Stimulated activated CD4-positive, alpha-beta T cell treated with anti-CD3 and anti-CD28 coated beads, Interleukin-12 subunit alpha, Interleukin-12 subunit beta, amount 100 ng/mL, for 4 hours (primary cell): Measurements from ENCODE around the gene NOS1AP.
"Not testable (repeated sequence)": the region's sequence is repeated elsewhere in the genome, so short reads cannot be mapped to it uniquely, and the experiment has no call there.

Experiments
- DNase-seq: peaks from one replicate; pipeline ENCODE4 v3.0.0-alpha.2; 2020

The NOS1AP gene

DNA sequence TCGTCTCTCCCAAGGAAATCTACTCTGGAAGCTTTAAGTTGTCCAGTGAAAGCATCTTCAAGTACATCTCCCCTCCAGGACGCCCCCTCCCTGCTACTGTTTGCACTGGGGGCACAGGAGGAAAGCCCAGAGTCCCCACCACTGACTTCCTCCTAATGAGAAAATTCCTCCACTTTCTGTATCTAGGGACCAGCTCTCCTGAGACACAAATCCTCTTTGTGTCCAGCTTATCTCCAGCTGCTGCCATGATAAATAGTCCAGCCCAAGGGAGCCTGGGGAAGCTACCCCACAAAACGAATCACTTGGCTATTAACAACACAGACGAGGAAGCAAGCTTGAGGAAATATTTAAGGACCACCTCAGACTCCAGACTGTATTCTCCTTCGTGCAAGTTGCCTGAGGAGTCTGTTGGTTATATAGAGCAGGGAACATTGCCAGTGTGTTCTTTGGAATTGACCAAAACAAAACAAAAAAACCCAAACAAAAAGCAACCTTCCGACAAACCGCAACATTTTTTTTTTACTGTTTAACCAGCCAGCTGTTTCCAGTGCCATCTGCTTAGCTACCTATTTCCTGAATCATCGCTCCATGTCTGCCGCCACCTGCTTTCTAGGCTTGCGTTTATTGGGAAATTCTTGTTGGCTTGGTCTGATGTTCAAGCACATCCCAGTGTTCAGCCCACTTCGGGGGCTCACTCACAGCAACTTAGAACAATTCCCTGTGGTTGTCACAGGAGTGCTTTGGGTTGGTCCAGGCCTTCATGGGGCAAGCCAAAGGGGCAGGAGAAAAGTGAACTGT is 319.7 kb downstream of the NOS1AP start:
- no peak for DNase-seq

DNA sequence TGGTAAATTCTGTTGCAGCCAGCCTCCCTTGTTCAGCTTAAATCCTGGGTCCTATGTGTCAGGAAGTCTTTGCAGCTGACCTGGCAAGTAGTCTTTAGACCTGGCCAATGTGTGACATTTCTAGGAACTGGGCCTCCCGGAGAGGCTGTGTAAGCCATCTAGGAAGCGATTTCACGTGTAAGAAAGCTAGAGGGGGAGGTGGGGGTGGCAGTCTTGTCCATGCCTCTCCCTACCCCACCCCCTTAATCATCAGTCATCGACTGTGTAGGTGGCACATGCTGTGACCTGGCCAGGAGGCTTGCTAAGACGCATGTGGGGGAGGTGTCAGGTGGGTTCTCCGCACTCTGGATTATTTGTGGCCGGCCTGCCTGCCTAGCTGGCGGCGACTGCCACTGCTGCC is 320.5 kb downstream of the NOS1AP start:
- DNase-seq, result no peak

DNA sequence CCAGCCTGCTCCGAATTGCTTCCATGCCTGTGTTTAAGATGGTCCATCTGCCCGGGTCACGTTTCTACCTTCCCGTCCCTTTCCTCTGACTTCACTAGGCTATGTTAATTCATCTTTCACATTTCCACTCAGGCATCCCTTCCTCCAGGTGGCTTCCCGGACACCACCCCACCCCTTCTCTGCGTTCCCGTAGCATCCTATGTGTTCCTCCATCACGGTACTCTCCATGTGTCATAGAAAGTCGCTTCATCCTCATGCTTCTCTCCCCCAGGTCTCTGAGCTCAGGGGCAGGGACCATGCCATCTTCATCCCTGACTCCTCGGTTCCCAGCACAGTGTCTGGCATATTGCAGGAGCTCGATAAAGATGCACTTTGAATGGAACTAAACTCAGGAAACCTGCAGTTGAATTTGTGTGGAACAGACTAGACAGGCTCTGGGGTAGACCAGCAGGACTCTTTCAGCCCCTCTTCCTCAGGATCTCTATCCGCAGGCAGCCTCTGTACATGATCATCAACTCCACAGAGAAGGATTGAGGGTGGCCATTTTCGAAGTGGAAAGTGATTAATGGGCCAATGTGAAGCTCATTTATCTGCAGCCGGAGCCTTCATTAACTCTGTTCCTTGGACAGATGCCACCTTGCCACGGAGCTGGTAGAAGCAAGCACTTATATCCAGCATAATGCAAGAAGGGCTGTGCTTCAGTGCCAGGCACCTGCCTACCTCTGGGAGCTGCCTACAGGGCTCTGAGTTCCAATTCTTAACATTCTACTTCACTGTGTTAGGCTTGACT is 321.1 kb downstream of the NOS1AP start:
- no peak for DNase-seq

DNA sequence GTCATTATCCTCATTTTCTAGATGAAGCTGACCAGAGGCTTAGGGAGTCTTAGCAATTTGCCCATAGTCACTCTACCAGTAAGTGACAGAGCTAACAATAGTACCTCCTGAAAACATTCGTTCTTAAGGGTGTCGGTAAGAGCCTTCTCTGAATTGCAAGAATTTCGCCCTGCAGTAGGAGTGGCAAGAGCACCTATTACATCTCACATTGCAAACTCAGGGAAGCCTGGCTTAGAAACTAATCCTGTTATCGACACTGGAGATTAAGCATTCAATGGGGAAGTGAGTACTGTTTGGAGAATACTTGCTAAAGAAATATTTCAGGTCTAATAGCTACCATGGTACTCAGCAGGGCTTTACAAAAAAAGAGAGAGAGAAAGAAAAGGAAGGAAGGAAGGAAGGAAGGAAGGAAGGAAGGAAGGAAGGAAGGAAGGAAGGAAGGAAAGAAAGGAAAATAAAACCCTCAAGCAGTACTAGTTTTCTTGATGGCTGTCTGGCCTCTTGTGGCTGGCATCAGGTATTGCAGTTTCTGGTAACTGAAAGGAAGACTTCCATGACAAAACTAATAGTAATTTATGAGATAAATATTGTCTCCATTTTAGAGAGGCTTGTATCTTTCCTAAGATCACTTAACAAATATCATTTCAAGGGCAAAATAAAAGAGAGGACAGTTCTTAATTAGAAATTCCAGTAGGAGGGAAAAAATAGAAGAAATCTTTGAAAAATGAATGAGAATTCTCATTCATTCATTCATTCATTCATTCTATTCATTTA is 322.5 kb downstream of the NOS1AP start:
- DNase-seq, result no peak

DNA sequence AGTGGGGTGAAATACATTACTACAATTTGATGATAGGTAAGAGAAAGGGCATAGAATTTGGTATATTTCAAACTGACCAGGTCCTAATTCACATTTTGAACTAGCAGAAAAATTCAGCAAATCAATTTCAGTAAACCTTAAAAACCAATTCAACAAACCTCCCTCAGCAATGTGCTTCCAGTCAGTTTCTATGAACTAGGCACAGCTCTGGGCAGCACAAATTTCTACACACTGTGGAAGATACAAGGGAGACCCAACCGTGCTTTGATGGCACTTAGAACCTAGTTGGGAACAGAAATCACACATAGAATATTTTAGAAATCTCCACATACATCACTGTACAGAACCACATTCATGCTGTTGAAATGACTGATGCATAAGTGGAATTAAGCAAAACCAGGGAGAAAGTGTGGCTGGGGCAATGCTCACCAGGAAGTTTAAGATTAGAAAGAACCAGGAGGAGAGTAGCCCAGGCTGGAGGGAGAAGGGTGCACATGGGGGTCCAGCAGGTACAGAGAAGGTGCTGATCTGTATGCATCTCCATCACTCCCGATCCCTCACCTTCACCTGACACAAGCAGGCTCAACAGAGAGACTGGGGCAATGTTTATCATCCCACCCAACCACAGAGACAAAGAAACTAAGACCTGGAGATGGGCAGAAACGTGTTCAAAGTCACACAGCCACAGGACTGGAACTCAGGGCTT is 326.9 kb downstream of the NOS1AP start:
- no peak for DNase-seq

DNA sequence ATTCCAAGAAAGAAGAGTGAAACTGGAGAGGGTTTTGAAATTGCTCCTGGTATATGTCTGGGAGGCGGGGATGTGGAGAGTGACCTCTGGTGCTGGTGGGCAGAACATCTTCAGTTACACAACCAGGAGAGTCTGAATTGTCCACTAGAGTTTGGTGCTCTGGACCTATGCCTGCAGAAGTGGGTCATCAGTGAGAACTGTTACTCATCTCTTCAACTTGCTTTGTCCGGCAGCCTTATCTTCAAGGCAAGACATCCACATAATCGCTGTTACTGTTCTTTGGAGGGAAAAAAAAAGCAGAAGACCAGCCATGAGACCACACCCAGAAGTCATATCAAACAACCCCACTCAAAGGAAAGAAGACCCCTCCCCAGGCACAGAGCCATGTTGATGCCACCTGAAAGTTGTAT is 327.6 kb downstream of the NOS1AP start:
- DNase-seq, result no peak

DNA sequence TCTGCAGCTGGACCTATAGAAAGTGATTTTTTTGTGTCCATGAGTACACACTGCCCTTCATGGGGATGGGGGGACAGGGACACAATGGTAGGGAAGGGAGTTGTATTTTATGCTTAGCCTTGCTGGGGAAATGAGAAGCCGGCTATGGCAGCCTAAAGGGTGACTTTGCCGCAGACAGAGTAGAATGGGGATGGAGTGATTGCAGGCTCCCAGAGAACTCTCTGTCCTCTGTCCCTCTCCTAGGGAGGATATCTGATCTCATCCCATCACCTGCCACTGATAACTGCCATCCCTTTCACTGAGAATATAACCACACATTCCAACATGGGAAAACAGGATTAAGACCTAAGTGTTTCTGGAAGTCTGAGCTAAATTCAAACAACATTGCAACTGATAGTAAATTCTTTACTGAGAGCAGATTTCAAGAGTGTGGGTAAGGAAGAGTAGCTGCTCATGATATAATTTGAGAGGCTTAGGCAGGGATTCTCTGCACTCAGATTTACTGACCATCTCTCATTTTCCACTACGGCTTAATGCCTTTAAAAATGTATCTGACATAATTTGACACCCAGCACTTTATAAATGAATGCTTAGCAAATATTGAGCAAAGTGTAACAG is 328.6 kb downstream of the NOS1AP start:
- no peak for DNase-seq

DNA sequence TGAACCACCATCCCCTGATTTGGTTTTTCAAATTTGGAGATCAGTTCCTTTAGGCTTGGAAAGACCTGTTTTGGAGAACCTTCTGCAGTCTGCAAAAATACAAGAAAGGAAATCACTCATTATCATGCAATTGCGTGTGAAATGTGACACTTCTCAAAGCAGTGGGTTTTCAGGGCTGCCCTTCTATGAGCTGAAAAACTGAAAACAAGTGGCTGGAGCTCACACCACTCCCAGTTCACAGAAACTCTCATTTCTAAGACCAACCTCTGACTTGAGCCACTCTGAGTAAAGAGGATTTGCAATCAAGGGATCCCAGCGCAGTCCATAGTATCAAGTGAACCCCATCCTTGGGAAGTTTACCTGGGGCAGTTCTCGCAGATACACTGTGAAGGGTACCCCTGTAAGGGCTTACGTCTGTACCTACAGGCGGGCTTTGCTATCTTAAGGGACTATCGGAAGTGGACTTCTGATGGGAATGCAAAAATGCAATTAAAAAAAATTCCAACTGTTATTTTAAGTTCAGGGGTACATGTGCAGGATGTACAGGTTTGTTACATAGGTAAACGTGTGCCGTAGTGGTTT is 329.6 kb downstream of the NOS1AP start:
- no peak for DNase-seq

DNA sequence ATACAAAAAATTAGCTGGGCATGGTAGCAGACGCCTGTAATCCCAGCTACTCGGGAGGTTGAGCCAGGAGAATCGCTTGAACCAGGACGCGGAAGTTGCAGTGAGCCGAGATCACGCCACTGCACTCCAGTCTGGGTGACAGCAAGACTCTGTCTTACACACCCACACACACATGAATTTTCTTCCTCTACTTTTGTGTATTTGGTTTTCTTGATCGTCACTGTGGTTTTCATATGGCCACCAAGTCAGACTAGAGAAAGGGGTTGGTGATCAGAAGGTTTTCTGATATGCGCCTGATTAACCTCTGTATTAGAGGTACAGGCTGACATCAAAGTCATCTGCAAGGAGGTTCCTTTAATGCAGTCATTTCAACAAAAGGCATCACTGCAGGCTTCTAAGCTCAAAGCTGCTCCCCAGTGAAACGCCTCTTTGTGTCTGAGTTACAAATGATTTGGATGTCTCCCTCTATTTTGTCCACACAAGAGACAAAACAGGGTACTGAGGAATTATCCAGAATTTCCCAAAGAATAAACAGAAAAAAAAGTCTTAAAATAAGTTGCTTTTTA is 331.4 kb downstream of the NOS1AP start:
- DNase-seq, result no peak

DNA sequence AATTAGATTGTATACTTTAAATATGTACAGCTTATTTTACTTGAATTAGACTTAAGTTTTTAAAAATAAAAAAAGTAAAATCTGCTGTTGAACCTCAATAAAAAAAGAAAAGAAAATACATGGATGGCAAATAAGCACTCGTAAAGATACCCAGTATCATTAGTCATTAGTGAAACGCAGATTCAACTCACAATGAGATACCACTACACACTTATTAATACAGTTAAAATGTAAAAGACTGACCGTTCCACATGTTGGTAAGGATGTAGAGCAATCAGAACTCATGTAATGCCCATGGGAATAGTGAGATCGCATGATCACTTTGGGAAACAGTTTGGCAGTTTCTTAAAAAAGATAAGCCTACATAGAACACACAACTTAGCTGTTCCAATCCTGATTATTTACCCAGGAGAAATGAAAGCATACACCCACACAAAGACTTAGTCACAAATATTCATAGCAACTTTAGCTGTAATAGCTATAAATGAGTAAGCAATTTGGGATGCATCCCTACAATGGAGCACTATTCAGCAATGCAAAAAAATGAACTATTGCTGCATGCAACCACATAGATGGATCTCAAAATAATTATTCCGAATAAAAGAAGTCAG is 335.2 kb downstream of the NOS1AP start:
- no peak for DNase-seq

DNA sequence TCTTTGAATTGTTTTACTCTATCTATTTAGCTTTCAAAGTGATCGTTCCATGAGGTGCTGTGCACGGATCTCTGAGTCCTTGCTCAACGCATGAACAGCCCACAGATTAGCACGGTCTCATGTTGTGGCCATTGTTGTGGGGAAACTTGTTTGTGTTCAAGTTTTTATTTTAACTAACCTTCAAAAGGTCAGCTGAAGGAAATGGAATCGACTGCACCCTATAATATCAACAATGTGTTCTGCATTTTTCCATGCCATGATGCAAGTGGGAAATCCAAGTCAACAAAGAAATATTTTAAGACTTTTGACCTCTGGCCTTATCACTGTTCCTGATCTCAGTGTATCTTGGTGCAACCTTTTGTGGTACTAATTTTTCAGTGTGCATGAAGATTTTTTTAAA is 336.3 kb downstream of the NOS1AP start:
- no peak for DNase-seq

DNA sequence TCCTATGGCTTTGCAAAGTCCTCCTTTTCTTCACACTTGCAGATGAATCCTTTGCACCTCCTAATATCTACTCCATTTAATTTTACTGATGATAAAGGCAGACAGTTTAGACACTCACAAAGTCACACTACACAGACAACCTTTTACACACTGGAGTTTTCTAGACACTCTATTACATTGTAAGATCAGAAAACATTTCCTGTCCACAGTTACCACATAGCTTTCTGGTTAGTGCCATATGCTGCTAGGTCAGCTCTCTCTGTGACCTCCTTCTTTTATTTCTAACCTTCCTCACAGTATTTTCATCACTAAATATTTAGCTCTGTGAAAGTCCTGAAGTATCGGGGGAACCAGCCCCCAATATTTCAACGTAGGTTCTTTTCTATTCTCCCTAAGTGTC is 337.3 kb downstream of the NOS1AP start:
- no peak for DNase-seq

DNA sequence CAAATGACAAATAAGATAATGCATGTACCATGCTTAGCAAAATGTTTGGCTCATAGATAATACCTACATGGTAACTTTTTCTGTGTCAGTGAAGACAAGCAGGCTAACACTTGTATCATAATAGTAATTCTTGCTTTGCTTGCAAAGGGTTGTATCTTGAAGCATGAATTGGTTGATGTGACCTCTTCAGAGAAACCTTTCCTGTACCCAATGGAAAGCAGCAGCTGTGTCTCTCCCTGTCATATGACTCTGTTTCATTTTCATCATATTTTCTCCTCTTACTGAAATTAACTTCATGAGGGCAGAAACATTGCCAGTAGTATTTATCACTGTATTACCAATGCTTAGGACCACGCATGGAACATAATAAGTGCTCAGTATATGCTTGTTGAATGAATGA is 338.0 kb downstream of the NOS1AP start:
- DNase-seq, result no peak

DNA sequence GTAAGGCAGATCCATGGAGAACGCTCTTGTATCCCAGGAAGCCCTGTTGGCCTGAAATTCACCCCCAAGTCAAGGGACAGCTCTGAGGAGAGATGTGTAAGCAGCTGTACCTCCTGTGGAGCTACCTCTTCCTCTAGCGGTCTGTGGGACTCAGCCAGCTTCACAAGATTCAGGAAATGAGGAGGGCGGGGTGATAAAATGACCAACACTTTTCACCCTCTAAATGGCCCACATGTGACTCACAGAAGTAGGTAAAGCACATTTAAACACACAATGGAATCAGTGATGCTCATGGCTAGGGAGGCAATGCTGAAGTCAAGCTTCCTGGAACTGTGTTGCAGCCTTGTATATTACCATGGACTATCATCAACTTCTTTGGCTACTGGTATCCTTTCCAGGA is 342.5 kb downstream of the NOS1AP start, which contains the start of gene SH2D1B:
SH2D1B (minus strand) TSS at position 135 of the 400 bp plus-strand sequence; CDS start at position 15, 120 bp downstream.
- DNase-seq, result no peak

DNA sequence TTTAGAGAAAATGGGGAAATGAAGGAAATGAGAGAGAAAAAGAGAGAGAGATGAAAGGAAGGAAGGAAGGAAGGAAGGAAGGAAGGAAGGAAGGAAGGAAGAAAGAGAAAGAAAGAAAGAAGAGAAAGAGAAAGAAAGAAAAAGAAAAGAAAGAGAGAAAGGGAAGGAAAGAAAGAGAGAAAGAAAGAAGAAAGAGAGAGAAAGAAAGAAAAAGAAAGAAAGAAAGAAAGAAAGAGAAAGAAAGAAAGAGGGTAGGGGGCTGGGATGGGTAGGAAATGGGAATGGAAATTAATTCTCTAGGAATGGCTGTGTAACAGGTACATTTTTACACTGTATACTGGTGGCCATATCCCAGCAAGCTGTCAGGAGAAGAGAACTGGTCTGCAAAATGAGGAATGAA is 346.7 kb downstream of the NOS1AP start:
- DNase-seq, result no peak

DNA sequence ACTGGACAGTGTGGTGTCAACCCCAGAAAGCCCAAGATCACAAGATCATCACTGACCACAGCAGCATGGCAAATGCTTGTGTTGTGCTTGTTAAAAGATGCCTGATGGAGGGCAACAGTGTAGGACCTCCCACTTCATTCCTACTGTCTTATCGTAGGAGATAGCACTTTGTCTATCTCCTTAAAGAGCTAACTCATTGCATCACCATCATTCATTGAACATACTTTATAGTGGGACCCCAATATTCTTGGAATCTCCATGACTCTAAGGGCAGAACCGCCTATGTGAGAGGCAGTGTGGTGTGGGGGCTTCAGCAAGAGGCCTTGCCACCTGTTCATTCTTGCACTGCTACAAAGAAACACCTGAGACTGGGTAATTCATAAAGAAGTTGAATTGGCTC is 347.4 kb downstream of the NOS1AP start:
- no peak for DNase-seq

DNA sequence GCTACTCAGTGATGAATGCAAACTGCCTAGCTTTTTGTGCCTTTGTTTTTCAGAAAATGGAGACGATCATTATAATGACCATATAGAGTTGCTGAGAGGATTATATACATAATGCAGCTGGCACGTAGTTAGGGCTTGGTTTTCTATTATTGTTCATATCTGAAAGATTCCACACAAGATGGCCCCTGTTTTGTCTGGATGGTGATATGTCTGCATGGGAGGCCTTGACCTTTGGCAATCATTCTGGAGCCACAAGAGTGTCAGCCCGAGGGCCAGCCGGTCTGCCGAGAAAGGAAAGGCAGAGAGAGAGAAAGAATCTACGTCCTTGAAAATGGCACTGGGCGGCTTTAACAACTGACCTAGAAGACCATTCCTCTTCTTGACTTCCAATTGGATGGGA is 348.2 kb downstream of the NOS1AP start:
- DNase-seq, result no peak

DNA sequence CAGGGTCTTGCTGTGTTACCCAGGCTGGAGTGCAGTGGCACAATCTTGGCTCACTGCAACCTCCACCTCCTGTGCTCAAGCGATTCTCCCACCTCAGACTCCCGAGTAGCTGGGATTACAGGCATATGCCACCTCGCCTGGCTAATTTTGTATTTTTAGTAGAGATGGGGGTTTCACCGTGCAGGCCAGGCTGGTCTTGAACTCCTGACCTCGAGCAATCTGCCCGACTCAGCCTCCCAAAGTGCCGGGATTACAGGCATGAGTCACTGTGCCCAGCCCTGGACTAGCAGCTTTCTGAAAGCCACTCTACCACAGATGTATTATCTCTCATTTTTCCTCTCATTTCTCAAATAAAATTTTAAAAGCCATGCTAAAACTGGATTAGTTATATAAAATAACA is 349.1 kb downstream of the NOS1AP start:
- DNase-seq, result not testable (repeated sequence)

DNA sequence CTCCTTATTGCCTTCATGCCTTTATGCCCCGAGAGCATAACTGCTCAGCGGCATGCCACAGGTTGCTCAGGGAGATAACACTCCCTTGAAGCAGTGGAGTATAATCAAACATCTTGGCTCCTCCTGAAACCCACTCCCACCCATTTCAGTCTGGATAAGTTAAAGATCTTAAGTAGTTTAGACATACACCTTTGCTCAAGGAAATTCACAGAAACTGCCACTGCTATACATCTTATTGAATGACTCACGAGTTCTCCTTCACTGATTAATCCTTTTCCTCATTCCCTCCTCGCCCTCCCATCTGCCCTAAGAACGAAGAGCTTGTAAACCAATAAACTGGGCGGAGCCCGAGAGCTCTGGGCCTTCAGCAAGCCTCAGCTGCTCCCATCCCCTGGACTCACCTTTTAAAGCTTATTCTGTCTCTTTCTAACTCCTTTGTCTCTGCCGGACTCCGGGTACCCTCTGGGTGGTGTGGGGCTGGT is 350.0 kb downstream of the NOS1AP start:
- DNase-seq, result not testable (repeated sequence)
